GM21447 (cell line): ENCODE measurements around the gene RPS6KA2.
"Not testable (repeated sequence)": the region's sequence is repeated elsewhere in the genome, so short reads cannot be mapped to it uniquely, and the experiment has no call there.

Experiments
- ATAC-seq: cut with Tn5 transposase; IDR thresholded peaks from one replicate; pipeline ENCODE4 v1.9.1; 2021; ENCODE audit not compliant: unreplicated experiment

RPS6KA2 gene

GRCh38 chr6:166411271-166411670 lies 215.8 kb downstream of the RPS6KA2 start:
- ATAC-seq, result no peak

DNA sequence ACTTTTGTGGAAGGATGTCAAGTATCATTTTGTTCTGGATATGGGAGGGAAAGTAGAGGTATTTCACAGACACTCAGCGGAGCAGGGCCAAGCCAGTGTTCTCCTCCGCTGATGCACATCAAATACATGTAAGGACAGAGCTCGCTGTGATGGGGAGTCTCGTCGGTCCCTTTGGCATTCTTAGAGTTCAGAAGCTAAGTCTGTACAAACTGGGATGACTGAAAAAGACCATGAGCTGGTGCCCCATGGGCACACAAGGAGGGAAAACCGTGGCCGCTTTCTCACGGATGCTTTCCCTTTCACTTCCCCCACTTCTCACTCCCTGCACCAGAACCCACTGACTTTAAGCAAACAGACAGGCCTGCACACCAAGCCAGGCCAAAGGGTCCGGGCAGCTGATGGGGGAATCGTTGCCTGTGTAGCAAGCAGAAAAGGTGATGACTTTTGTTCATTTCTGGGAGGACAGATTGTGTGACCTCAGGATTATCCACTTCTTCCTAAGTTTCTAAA lies 216.6 kb downstream of the RPS6KA2 start:
- no peak for ATAC-seq

GRCh38 chr6:166408936-166409755 lies 217.9 kb downstream of the RPS6KA2 start:
- ATAC-seq, result no peak

DNA sequence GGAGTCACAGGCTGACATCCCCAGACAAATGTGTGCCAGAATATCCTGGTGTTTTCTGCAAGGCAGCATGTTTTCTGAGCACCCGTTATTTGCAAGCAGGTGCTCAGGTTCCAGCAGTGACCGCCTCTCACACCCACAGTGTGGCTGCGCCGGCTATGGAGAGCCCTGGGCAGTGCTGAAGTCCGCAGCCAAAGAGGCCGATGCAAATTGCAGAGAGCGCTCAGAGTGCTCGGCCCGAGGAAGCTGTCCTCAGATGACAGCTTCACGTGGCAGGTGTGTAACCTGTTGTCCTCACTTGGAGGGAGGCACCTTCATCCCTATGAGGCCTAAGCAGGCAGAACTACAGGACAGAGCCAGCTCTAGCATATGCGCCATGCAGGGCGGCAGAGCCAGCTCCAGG lies 220.9 kb downstream of the RPS6KA2 start:
- ATAC-seq, result no peak

- no peak for ATAC-seq
Observed at GRCh38 chr6:166405386-166405785, 221.7 kb downstream of the RPS6KA2 start.

DNA sequence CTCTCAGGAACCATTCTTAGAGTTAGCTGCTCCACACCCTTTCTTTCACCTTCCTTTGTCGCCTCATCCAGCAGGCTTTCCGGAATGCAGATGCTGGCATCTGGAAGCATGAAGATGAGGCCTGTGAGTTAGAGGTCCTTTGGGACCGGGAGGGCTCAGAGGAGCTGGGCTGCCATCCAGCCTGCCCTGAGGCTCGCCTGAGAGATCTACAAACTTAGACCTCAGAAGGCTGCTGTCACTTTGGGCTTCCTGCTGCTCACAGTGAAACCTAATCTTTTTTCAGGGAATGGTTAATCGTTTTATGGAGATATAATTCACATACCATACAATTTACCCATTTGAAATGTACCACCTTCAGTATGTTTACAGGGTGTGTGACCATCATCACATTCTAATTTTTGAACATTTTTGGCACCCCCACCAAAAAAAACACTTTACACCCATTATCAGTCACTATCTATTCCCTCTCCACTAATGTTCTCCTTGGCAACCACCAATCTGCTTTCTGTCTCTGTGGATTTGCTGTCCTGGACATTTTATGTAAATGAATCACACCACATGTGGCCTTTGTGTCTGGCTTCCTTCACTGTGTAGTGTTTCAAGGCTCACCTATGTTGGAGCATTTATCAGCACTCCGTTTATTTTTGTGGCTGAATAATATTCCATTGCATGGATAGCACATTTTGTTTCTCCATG lies 224.3 kb downstream of the RPS6KA2 start:
- no peak for ATAC-seq

- ATAC-seq, result peak; percentile 73
Observed at GRCh38 chr6:166400649-166401250, 226.3 kb downstream of the RPS6KA2 start.

- ATAC-seq, result no peak
Observed at GRCh38 chr6:166400181-166400580, 226.9 kb downstream of the RPS6KA2 start.

DNA sequence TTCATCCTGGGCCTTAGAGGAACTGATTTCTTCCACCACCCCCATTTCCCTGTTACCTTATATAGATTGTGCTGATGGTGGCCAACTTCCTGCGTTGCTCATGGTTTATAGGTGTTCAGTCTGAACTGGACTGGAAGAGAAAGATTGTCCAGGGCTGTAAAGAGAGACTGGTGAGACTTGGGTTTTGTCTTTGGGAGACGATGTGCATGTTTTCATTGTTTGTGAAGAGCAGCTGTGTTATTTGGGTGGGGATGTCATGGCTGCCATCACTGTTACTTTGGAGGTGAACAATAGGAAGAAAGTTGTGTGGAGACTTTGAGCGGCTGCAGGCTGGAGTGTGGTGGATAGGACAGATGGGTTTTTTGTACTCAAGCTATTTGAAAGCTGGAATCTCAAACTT lies 228.7 kb downstream of the RPS6KA2 start:
- no peak for ATAC-seq

- ATAC-seq, result no peak
Observed at GRCh38 chr6:166397849-166398248, 229.2 kb downstream of the RPS6KA2 start.

DNA sequence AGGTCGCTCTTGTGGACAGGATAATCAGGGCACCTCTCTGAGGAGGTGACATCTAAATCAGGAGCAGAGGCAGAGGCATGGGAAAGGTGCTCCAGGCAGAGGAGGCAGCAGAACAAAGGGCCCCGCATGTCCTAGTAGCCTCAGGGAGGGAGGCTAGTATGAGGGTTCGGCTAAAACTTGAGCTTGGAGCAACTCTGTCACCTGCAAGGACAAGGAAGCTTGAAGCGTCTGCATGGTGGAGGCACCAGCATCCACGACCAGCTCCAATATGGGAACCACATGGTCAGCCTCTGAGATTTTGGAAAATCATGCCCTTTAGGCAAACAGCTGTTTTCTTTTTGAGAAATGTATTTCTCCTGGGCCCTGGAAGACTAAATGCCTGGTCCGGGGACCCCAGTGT lies 231.3 kb downstream of the RPS6KA2 start:
- ATAC-seq, result no peak

DNA sequence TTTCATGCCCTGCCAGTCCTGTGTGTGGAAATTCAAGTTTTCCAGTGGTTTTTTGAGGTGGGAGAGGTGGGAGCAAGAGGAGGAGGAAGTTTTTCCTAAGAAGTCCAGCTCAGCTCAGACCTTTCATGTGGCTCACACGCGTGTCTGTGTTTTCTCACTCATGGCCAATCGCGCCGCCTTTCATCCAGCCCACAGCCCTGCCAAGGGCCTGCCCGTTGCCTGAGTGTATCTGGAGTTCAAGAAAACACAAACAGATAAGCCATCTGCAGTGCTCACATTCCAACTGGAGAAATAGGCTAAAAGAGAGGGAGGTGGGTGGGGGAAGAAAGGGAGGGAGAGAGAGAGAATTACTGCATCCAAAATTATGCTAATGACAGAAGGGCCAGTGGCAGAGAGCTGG lies 231.7 kb downstream of the RPS6KA2 start:
- ATAC-seq, result no peak

- ATAC-seq, result no peak
Observed at GRCh38 chr6:166394036-166394892, 232.8 kb downstream of the RPS6KA2 start.

DNA sequence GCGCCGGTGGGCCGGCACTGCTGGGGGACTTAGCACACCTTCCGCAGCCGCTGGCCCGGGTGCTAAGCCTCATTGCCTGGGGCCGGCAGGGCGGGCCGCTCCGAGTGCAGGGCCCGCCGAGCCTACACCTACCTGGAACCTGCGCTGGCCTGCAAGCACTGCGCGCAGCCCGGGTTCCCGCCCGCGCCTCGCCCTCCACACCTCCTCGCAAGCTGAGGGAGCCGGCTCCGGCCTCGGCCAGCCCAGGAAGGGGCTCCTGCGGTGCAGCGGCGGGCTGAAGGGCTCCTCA lies 233.6 kb downstream of the RPS6KA2 start:
- no peak for ATAC-seq

GRCh38 chr6:166392755-166393534 lies 234.1 kb downstream of the RPS6KA2 start:
- not testable (repeated sequence) for ATAC-seq

DNA sequence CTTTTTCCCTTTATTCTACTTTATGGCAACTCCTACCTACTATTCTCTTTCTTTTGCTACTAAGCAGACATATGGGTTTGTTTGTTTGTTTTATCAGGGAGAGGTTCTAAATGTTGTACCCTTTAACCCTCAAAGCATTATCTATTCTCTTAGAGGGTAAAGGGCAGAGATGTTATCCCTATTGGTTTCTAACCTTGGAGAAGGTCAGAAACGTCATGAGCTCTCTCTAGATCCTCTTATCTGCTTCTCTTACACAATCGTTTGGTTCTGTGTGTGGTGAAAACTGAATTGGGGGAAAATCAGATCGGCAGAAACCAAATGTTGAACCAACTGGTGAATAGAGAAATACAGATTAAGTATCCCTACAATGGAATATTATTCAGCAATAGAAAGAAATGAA lies 237.9 kb downstream of the RPS6KA2 start:
- no peak for ATAC-seq

DNA sequence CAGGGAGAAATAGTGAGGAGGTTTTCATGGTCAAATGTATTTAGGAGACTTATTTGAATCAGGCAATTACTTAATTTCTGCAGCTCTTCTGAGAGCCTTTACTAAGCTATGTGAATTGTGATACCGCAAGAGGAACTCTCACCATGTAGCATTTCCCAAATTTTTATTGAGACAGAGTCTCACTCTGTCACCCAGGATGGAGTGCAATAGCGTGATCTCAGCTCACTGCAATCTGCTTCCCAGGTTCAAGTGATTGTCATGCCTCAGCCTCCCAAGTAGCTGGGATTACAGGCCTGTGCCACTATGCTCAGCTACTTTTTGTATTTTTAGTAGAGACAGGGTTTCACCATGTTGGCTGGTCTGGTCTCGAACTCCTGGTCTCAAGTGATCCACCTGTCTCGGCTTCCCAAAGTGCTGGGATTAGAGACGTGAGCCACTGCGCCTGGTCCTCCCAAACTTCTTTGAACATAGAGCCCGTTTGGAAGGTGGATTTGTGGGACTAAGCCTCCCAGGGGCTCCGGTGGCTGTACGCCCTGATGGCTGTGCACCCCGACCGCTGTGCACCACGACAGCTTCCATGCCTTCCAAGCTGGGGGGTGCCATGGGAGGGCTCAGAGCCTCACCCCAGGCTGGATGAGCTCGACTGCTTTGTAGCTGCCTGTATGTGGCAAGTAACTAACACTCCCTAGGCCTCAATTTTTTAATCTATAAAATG lies 238.6 kb downstream of the RPS6KA2 start:
- no peak for ATAC-seq

DNA sequence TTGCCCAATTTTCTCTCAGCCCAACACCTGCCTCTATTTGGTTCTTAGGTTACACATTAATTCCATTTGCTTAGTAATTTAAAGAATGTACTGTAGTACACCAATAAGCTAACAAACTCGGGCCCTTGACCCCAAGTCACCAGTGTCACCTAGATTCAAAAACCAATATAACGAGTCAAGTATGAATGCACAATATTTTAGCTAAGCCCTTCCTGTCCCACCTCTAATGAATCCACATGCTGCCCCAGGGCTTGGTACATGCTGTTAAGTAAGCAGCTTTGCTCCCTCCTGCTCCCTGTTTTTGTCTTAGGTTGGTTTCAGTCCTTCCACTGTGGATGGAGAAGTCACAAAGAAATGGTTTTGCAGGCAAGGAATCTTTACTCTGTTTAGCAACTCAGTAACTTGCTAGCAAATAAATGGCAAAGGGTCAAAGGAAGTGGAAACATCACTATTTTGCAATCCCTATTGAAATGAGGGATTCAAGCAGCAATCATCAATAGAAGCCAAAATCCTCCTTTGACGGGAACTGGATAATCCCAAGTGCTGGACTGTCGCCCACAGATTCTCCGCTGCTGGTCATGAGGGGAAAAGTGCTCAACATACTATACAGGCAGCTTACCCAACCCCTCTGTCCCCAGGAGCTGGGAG lies 239.3 kb downstream of the RPS6KA2 start:
- no peak for ATAC-seq

DNA sequence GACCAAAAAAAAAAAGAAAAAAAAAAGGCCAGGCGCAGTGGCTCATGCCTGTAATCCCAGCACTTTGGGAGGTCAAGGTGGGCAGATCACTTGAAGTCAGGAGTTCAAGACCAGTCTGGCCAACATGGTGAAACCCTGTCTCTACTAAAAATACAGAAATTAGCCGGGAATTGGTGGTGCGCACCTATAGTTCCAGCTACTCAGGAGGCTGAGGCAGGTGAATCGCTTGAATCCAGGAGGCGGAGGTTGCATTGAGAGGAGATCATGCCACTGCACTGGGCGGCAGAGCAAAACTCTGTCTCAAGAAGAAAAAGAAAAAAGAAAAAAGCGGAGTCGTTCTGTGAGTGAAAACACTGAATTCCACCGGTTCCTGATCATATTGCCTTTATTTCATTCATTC lies 240.0 kb downstream of the RPS6KA2 start:
- ATAC-seq, result not testable (repeated sequence)
